Neural cell (in vitro differentiated cells): Measurements from ENCODE around the gene HGD.

Experiments used
- EP300 ChIP-seq: fragments of 450-650 bp; conservative IDR thresholded peaks from 2 replicates; pipeline ENCODE4 v1.6.1; 2014; ENCODE audit warnings: antibody characterized with exemption, mild to moderate bottlenecking, moderate library complexity; ENCODE audit not compliant: poor library complexity, severe bottlenecking
- POLR2AphosphoS5 ChIP-seq: IDR thresholded peaks from 2 replicates; pipeline ENCODE4 v1.6.1; 2012
- RAD21 ChIP-seq: fragments of 450-650 bp; conservative IDR thresholded peaks from 2 replicates; pipeline ENCODE4 v1.6.1; 2014; ENCODE audit warnings: antibody characterized with exemption, mild to moderate bottlenecking, moderate library complexity
- TAF1 ChIP-seq: IDR thresholded peaks from 2 replicates; pipeline ENCODE4 v1.6.1; 2012; ENCODE audit warnings: low read depth
- TF ChIP-seq, protein P1 (sequence below): IDR thresholded peaks from 2 replicates; pipeline ENCODE4 v1.6.1; 2012; ENCODE audit warnings: borderline replicate concordance
- TF ChIP-seq, protein P2 (sequence below): fragments of 450-650 bp; IDR thresholded peaks from 2 replicates; pipeline ENCODE4 v1.5.1; 2014; ENCODE audit warnings: antibody characterized with exemption, mild to moderate bottlenecking, moderate library complexity; ENCODE audit not compliant: poor library complexity, severe bottlenecking

GRCh38 chr3:120678984-120679383 is 3.1 kb downstream of the HGD start:
- TF ChIP-seq, protein P1, sequence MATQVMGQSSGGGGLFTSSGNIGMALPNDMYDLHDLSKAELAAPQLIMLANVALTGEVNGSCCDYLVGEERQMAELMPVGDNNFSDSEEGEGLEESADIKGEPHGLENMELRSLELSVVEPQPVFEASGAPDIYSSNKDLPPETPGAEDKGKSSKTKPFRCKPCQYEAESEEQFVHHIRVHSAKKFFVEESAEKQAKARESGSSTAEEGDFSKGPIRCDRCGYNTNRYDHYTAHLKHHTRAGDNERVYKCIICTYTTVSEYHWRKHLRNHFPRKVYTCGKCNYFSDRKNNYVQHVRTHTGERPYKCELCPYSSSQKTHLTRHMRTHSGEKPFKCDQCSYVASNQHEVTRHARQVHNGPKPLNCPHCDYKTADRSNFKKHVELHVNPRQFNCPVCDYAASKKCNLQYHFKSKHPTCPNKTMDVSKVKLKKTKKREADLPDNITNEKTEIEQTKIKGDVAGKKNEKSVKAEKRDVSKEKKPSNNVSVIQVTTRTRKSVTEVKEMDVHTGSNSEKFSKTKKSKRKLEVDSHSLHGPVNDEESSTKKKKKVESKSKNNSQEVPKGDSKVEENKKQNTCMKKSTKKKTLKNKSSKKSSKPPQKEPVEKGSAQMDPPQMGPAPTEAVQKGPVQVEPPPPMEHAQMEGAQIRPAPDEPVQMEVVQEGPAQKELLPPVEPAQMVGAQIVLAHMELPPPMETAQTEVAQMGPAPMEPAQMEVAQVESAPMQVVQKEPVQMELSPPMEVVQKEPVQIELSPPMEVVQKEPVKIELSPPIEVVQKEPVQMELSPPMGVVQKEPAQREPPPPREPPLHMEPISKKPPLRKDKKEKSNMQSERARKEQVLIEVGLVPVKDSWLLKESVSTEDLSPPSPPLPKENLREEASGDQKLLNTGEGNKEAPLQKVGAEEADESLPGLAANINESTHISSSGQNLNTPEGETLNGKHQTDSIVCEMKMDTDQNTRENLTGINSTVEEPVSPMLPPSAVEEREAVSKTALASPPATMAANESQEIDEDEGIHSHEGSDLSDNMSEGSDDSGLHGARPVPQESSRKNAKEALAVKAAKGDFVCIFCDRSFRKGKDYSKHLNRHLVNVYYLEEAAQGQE, result no peak
- TF ChIP-seq, protein P2, sequence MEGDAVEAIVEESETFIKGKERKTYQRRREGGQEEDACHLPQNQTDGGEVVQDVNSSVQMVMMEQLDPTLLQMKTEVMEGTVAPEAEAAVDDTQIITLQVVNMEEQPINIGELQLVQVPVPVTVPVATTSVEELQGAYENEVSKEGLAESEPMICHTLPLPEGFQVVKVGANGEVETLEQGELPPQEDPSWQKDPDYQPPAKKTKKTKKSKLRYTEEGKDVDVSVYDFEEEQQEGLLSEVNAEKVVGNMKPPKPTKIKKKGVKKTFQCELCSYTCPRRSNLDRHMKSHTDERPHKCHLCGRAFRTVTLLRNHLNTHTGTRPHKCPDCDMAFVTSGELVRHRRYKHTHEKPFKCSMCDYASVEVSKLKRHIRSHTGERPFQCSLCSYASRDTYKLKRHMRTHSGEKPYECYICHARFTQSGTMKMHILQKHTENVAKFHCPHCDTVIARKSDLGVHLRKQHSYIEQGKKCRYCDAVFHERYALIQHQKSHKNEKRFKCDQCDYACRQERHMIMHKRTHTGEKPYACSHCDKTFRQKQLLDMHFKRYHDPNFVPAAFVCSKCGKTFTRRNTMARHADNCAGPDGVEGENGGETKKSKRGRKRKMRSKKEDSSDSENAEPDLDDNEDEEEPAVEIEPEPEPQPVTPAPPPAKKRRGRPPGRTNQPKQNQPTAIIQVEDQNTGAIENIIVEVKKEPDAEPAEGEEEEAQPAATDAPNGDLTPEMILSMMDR, result no peak
- TF ChIP-seq POLR2AphosphoS5 (no peak), RAD21 (no peak), TAF1 (no peak), EP300 (no peak)
